ENCODE data around the gene TSR1. TPM values are rescaled to one million over a fixed set of nuclear protein-coding genes. Genes with fewer than 3 reads are reported as not detected.

The TSR1 gene
- 24.9 and 52.5 TPM in 2 replicates for total RNA-seq

DNA sequence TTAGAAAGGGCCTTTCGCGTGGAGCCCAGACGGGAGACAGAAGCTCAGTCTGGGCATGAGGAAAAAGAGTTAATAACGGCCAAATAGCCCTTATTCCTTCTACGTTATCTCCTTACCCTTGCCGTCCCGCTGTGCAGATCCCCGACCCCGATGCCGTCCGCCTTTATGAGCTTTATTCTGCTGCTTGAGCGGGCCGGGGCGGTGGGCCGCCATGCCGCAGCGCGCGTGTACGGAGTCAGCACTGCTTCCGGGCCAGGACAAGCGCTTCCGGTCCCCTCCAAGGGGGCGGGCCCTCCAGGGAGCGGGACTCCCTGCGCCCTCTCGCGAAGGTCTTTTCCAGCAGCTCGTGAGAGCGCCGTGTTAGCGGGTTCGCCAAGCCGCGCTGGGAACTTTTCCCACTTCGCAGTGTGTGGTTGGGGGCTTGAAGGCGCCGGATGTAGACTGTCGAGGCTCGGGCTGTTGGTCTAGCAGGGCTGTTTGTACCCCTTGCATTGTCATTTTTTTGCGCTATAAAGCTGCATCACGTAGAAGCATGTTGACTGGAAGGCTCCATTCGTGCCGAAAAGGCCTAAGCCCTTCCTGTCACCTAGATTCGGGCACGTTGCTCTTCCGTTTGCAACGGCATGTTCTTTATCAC lies at the start of gene TSR1:
Gene TSR1 (minus strand): TSS at position 243 of the 637 bp plus-strand sequence. CDS start 30 bp downstream, at position 213.

GRCh38 chr17:2336852-2337543 lies 741 bp upstream of the TSR1 start, which contains the start of gene SGSM2:
SGSM2 (plus strand) TSS chr17:2337501; CDS start chr17:2337689, 188 bp downstream.

DNA sequence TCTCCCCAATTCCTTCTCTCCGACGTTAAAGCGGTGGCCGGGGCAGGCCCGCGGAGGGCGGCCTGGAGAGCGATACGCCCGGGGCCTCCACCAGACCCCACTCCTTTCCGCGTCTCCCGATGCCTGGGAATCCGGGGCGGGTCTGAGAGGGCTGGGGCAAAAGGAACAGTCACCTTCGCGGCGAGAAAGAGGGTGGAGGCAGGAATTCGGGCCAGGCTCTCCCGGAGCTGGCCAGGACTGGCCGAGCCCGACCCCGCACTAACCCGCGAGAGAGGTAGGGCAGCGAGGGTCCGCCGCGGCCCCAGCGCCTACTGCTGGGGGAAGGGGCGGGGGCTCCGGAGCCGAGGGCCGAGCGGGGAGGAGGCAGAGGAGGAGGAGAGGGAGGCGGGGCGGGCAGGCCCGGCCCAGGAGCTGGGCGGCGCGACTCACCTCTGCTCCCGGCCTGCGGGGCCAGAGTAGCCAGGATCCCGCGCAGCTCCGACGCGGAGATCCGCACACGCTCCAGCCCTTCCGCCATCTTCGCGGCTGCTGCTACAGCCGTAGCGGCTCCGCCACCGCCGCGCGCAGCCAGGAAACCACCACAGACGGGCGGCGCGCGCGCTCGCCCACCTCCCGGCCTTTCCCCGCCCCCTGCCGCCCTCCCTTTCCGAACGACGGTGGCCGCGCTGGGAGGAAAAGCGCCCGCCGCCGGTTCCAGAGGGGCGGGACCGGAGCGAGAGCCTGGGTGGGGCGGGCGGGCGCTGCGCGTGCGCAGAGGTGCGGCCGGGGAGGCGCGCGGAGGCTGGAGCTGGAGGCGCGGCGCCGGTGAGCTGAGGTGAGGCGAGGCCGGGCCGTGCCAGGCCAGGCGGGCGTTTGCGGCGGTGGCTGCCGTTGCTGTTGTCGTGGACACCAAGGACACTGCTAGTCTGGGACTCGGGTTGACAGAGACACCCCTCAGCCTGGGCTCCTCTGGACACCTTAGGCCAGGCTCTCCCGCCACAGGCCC lies 32.8 kb downstream of the TSR1 start, which contains the start of the genes SMG6 and SRR:
Gene SMG6 (minus strand): TSS at position 582 of the 985 bp plus-strand sequence. CDS start 65 bp downstream, at position 517.
Gene SRR (plus strand): TSS at position 747 of the 985 bp plus-strand sequence. CDS start 11,611 bp downstream, outside the sequence.

Other genes starting within 250 kb of the TSR1 start
- gene SMG6, start 32.7 kb downstream of the TSR1 start, total RNA-seq, result 52.2 and 55.1 TPM in 2 replicates
- gene SRR, start 32.5 kb downstream of the TSR1 start, total RNA-seq, result 12.0 and 21.7 TPM in 2 replicates
- gene SGSM2, start 1.0 kb upstream of the TSR1 start, total RNA-seq, result 24.8 and 39.5 TPM in 2 replicates
- 5.8 and 9.9 TPM in 2 replicates for gene MNT, start 64.6 kb upstream of the TSR1 start, total RNA-seq
- 10.7 and 15.3 TPM in 2 replicates for gene METTL16, start 175.4 kb upstream of the TSR1 start, total RNA-seq